Parathyroid adenoma (tissue), 2 donors: ENCODE results near the gene MED25.

ENCODE experiments used
- H2AFZ ChIP-seq: fragments of 300-600 bp; sonication (generic); one replicate; pipeline ENCODE4 v1.7.0; 2017; ENCODE audit warnings: antibody characterized with exemption, mild to moderate bottlenecking
- H3K27ac ChIP-seq: fragments of 300-600 bp; sonication (generic); one replicate; pipeline ENCODE4 v1.7.0; 2017
- H3K27me3 ChIP-seq: fragments of 300-600 bp; sonication (generic); one replicate; pipeline ENCODE4 v1.7.0; 2017; ENCODE audit warnings: low read length; ENCODE audit not compliant: control insufficient read depth, insufficient read depth
- H3K36me3 ChIP-seq: fragments of 300-600 bp; sonication (generic); one replicate; pipeline ENCODE4 v1.7.0; 2017; ENCODE audit warnings: low read length; ENCODE audit not compliant: control insufficient read depth, insufficient read depth
- H3K4me1 ChIP-seq: fragments of 300-600 bp; sonication (generic); one replicate; pipeline ENCODE4 v1.7.0; 2017; ENCODE audit warnings: control low read depth
- H3K4me2 ChIP-seq: fragments of 300-600 bp; sonication (generic); one replicate; pipeline ENCODE4 v1.7.0; 2017; ENCODE audit warnings: low read length
- H3K4me3 ChIP-seq: fragments of 300-600 bp; sonication (generic); one replicate; pipeline ENCODE4 v1.7.0; 2017; ENCODE audit warnings: low read depth, low read length
- H3K79me2 ChIP-seq: fragments of 300-600 bp; sonication (generic); one replicate; pipeline ENCODE4 v1.7.0; 2017; ENCODE audit warnings: control low read depth
- H3K9ac ChIP-seq: fragments of 300-600 bp; sonication (generic); one replicate; pipeline ENCODE4 v1.7.0; 2017; ENCODE audit warnings: mild to moderate bottlenecking
- H3K9me3 ChIP-seq: fragments of 300-600 bp; sonication (generic); one replicate; pipeline ENCODE4 v1.7.0; 2017; ENCODE audit warnings: low read length; ENCODE audit not compliant: control insufficient read depth
- CTCF ChIP-seq: fragments of 300-600 bp; sonication (generic); IDR thresholded peaks from one replicate; pipeline ENCODE4 v1.7.0; 2017; ENCODE audit warnings: antibody characterized with exemption, mild to moderate bottlenecking
- donor health status: primary hyperparathyroidism.

Gene MED25

DNA sequence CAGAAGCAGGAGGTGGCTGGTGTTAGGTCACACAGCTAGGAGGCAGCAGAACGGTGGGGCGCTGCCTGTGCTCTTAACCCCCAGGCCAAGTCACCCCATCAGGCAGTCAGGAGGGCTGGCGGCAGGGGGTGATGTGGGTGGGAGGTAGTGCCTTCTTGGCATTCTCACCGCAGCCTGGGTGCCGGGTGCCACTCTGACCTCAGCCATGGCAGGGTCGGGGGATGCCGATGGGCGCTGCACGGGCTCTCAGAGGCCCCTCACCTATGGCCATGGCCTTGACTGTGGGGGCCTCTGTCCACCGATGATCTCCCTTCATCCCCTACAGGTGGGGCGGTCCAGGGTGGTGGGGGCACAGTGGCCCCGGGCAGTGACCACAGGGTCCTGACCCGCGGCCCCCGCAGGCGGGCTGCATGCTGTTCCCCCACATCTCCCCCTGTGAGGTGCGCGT, 38.5 kb downstream of the MED25 start:
- no peak overlapping the region for H3K9ac ChIP-seq

DNA sequence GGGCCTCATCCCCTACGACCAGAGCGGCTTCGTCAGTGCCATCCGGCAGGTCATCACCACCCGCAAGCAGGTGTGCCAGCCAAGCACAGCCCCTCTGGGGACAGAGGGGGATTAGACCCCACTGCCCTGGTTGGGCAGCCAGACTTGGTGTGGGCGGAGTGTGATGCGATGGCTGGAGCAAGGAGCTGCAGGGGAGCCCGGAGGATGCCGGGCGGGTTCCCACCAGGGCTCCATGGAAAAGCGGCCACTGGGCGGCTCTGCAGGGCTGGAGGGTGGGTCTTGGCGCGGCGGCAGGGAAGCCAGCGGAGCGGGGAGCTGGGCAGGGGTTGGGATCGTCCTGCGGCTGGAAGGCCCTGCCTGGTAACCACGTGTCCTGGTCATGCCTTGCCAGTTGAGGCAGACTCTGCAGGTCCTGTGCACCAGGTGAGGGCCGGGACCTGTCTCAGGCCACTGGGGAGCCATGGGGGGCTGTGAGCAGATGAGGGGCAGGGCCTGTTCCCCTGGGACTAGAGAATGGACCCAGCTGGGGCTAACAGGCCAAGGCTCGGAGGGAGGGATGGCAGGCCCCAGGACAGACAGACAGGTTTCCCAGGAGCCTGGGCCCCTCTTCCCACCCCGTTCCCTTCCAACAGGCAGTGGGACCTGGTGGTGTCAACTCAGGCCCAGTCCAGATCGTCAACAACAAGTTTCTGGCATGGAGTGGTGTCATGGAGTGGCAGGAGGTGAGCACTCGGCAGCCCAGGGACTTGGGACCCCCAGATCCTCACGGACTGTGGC, 39.2 kb downstream of the MED25 start:
- H3K4me3 ChIP-seq, result no peak overlapping the region
- peaks cover 5% of the 10 kb centered on the region for H3K79me2 ChIP-seq
- H3K9ac ChIP-seq, result no peak overlapping the region
- H3K27me3 ChIP-seq, result no peaks in the 10 kb centered on the region
- no peak overlapping the region for H2AFZ ChIP-seq
- no peak for TF ChIP-seq CTCF
- no peak overlapping the region for H3K27ac ChIP-seq
- peaks cover under 1% of the 10 kb centered on the region for H3K4me1 ChIP-seq
- no peak overlapping the region for H3K4me2 ChIP-seq
- no peaks in the 10 kb centered on the region for H3K9me3 ChIP-seq
- H3K36me3 ChIP-seq, result no peaks in the 10 kb centered on the region

More for the DNA sequence above, 38.5 kb downstream of the MED25 start:
- Histone ChIP-seq H3K4me2 (no peak overlapping the region), H3K36me3 (no peaks in the 10 kb centered on the region), H3K4me3 (no peak overlapping the region), H3K27ac (no peak overlapping the region), H3K9me3 (no peaks in the 10 kb centered on the region), H3K27me3 (no peaks in the 10 kb centered on the region), H3K79me2 (peaks cover 10% of the 10 kb centered on the region), H2AFZ (no peak overlapping the region), H3K4me1 (peaks cover 4% of the 10 kb centered on the region)
- TF ChIP-seq CTCF, result no peak

DNA sequence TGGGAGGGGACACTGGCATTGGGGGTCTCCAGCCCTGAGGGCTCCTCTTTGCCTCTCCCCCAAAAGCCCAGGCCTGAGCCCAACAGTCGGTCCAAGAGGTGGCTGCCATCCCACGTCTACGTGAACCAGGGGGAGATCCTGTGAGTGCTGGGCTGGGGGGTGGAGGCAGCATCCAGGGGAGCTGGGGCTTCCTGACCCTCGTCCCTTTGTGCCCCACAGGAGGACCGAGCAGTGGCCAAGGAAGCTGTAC, 39.7 kb downstream of the MED25 start:
- Histone ChIP-seq H3K27me3 (no peaks in the 10 kb centered on the region), H3K36me3 (no peaks in the 10 kb centered on the region), H3K79me2 (peaks cover under 1% of the 10 kb centered on the region), H2AFZ (no peak overlapping the region), H3K9me3 (no peaks in the 10 kb centered on the region), H3K27ac (no peak overlapping the region), H3K9ac (no peak overlapping the region), H3K4me2 (no peak overlapping the region), H3K4me1 (no peaks in the 10 kb centered on the region), H3K4me3 (no peak overlapping the region)
- no peak for TF ChIP-seq CTCF

DNA sequence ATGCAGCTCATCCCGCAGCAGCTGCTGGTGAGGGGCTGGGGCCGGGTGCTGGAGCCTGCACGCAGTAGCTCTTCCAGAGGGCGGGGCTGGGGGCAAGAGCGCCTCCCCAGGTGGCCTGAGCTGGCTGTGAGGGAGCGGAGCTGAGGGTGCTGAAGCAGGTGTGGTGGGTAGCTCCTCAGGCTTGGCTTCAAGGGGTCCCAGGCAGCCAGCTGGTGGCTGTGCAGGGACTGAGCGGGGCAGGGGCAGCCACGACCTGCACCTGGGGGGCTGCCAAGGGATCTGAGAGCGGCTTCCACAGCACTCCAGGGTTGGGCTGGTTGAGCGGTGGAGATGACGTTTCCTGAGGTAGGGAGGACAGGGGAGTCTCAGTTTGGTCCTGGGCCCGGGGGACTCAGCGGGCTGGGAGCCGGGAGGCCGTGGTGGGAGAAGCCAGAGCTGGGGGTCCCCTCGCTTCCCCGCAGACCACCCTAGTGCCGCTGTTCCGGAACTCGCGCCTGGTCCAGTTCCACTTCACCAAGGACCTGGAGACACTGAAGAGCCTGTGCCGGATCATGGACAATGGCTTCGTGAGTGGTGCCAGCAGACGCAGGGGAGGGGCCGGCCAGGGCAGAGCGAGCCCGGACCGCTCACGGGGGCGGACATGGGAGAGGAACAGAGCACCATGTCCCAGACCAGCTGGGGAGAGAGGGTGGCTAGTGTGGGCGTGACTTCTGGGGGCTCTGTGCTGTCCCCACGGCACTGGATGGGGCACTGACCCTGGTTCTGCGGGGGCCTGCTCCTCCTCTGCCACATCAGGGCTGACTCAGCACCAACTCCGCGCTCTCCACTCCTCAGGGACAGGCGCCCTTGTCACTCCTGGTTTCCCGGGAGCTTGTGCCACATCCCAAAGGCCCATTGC, 40.2 kb downstream of the MED25 start:
- H3K9me3 ChIP-seq, result no peaks in the 10 kb centered on the region
- H2AFZ ChIP-seq, result no peak overlapping the region
- H3K4me2 ChIP-seq, result no peak overlapping the region
- H3K4me1 ChIP-seq, result no peaks in the 10 kb centered on the region
- no peak overlapping the region for H3K27ac ChIP-seq
- no peaks in the 10 kb centered on the region for H3K79me2 ChIP-seq
- no peak overlapping the region for H3K9ac ChIP-seq
- H3K4me3 ChIP-seq, result no peak overlapping the region
- no peak for TF ChIP-seq CTCF
- H3K36me3 ChIP-seq, result no peaks in the 10 kb centered on the region
- H3K27me3 ChIP-seq, result no peaks in the 10 kb centered on the region
